ENCODE measurements around the gene RET.

The RET gene

GRCh38 chr10:43177595-43177994 lies 100.7 kb downstream of the RET start:
- DNase-seq: no peak
